Activated CD4-positive, alpha-beta T cell treated with anti-CD3 and anti-CD28 coated beads for 36 hours (primary cell): Measurements from ENCODE around the gene FAM114A1. TPM values are rescaled to one million over a fixed set of nuclear protein-coding genes. Genes with fewer than 3 reads are reported as not detected.
"Not testable (repeated sequence)": the region's sequence is repeated elsewhere in the genome, so short reads cannot be mapped to it uniquely, and the experiment has no call there.

Experiments
- ATAC-seq: fragments of 200-7000 bp; cut with Tn5 transposase; one replicate; pipeline ENCODE4 v1.10.0; 2021; ENCODE audit warnings: mild to moderate bottlenecking, moderate library complexity
- CTCF ChIA-PET: fragments of 350-600 bp; sonication (Branson Sonifier 250); formaldehyde crosslinking; loops from one replicate; lab custom pipeline; 2021; ENCODE audit warnings: antibody characterized with exemption; lab: Charles Lee
- POLR2A ChIA-PET: fragments of 350-600 bp; sonication (Branson Sonifier 250); formaldehyde crosslinking; loops from one replicate; lab custom pipeline; 2021; ENCODE audit warnings: antibody characterized with exemption, inconsistent platforms; lab: Charles Lee
- DNase-seq: peaks from one replicate; pipeline ENCODE4 v3.0.0-alpha.2; 2020
- H3K27ac Mint-ChIP-seq: one replicate; pipeline ENCODE4 v1.8.0; 2021; ENCODE audit warnings: mixed read lengths
- H3K27me3 Mint-ChIP-seq: one replicate; pipeline ENCODE4 v1.8.0; 2021; ENCODE audit warnings: mixed read lengths
- H3K36me3 Mint-ChIP-seq: one replicate; pipeline ENCODE4 v1.8.0; 2021; ENCODE audit warnings: low read depth, mixed read lengths
- H3K4me1 Mint-ChIP-seq: one replicate; pipeline ENCODE4 v1.8.0; 2021; ENCODE audit warnings: mixed read lengths
- H3K4me3 Mint-ChIP-seq: one replicate; pipeline ENCODE4 v1.8.0; 2021; ENCODE audit warnings: mild to moderate bottlenecking, moderate library complexity, mixed read lengths
- H3K9me3 Mint-ChIP-seq: one replicate; pipeline ENCODE4 v1.8.0; 2021; ENCODE audit warnings: low read depth, mixed read lengths
- intact Hi-C, 2 experiments: fragments of 100-400 bp; cut with DNase I in 1 of 2; cut with micrococcal nuclease in 1 of 2; formaldehyde crosslinking; loops; one replicate each; pipeline versions ENCODE4 v1.14.2 to v1.15.1; 2022 to 2024; cut with DNase I, micrococcal nuclease
- total RNA-seq, 2 experiments: library from RNA; stranded (reverse); gene quantifications; one replicate each; pipeline ENCODE4 v1.2.3, GENCODE V29; 2021

FAM114A1 gene
- total RNA-seq, 2 experiments from 2014 or later = 0.26 to 0.32 TPM

DNA sequence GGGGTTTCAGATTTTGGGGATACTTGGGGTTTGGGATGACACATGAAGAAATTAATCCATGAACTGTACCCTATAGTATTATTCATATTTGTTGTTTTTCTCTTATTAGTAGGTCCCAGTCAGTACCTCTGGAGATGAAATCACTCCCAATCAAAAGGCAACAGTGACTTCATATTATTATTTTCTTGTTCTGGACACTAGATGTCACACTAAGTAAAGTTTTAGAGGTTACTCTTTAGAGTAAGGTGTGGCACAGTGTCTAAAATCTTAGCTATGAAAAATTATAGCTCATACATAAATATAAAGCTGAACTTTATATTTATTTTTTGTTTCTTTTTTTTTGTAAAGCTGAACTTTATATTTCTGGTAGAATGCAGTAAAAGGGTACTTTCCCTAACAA, 35.1 kb downstream of the FAM114A1 start:
- ChIA-PET CTCF (interaction anchor here (0.5 to 7.4 kb wide), 54 partner anchors 9 to 1216 kb away, joined by 3 to 121 read pairs (median 4); no protein-coding TSS in a partner anchor), POLR2A (interaction anchor here (1.4 kb wide), 1 partner anchor 142 kb away, joined by 5 read pairs; no protein-coding TSS in a partner anchor)
- ATAC-seq (peak; percentile 88), DNase-seq (no peak)
- Mint-ChIP-seq H3K4me1 (peaks cover 3% of the 10 kb centered on the region), H3K4me3 (no peak overlapping the region), H3K27ac (no peak overlapping the region), H3K27me3 (no peaks in the 10 kb centered on the region), H3K36me3 (no peaks in the 10 kb centered on the region), H3K9me3 (no peaks in the 10 kb centered on the region)
- intact Hi-C loops = loop anchor here (1.0 to 10.0 kb wide), 5 partner anchors 85 to 542 kb away; no protein-coding TSS in a partner anchor

DNA sequence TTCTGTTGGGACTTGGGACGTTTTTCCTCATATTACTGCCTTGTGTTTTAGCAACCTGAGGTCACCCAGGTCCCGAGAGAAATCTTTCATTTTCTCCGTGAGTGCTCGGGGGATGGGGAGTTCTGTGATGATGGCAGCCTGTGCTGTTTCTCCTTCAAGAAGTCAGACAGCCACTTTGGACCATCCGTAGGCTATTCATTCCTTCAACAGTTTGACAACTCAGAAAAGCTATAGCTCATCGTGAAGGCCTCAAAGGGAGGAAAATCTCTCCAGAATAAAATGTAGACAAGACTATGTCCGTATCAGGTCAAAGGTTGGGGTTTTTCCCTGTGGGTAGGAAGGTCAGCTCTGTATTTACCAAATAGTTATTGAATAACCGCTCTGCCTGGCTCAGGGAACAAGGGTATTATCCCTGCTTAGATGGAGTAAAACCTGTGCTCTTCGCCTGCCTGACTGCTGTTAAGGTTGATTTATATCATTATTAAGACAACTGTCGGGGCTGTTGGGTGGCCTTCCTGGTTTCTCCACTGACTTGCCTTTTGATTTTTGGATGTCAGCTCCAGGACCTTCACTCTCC, 36.6 kb downstream of the FAM114A1 start:
- intact Hi-C loops = loop anchor here (5.0 to 10.0 kb wide), 3 partner anchors 83 to 541 kb away; no protein-coding TSS in a partner anchor
- POLR2A ChIA-PET = interaction anchor here (1.4 kb wide), 1 partner anchor 140 kb away, joined by 5 read pairs; no protein-coding TSS in a partner anchor
- ATAC-seq (no peak), DNase-seq (no peak)
- no peak overlapping the region for H3K4me3 Mint-ChIP-seq
- no peaks in the 10 kb centered on the region for H3K27me3 Mint-ChIP-seq
- H3K27ac Mint-ChIP-seq = no peak overlapping the region
- no peaks in the 10 kb centered on the region for H3K36me3 Mint-ChIP-seq
- CTCF ChIA-PET = interaction anchor here (0.8 to 7.4 kb wide), 9 partner anchors 10 to 234 kb away, joined by 3 to 121 read pairs (median 5); no protein-coding TSS in a partner anchor
- no peaks in the 10 kb centered on the region for H3K9me3 Mint-ChIP-seq
- H3K4me1 Mint-ChIP-seq = no peaks in the 10 kb centered on the region

DNA sequence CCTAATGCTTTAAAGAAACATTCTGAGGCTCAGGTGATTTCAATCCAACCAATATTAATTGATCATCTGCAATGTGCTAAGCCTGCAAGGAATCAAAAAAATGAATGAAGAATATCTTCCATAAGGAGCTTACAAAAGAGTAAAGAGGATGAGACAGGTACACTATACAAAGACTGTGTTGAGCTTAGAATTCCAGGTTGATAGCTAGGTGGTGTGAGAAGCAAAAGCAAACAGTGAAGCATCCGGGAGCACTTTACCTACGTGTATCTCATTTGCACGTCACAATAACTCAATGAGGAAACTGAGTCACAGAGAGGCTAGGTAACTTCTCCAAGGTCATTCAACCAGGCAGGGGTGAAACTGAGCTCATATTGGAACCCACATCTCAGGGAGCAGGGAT, 37.1 kb downstream of the FAM114A1 start:
- ATAC-seq = no peak
- CTCF ChIA-PET = interaction anchor here (0.6 to 7.4 kb wide), 8 partner anchors 10 to 335 kb away, joined by 3 to 121 read pairs (median 4); no protein-coding TSS in a partner anchor
- POLR2A ChIA-PET = no interaction called here
- no peaks in the 10 kb centered on the region for H3K36me3 Mint-ChIP-seq
- intact Hi-C loops = loop anchor here (5.0 to 10.0 kb wide), 3 partner anchors 83 to 540 kb away; no protein-coding TSS in a partner anchor
- H3K4me1 Mint-ChIP-seq = no peaks in the 10 kb centered on the region
- H3K9me3 Mint-ChIP-seq = no peaks in the 10 kb centered on the region
- H3K27ac Mint-ChIP-seq = no peak overlapping the region
- DNase-seq = no peak
- H3K4me3 Mint-ChIP-seq = no peak overlapping the region
- H3K27me3 Mint-ChIP-seq = no peaks in the 10 kb centered on the region

DNA sequence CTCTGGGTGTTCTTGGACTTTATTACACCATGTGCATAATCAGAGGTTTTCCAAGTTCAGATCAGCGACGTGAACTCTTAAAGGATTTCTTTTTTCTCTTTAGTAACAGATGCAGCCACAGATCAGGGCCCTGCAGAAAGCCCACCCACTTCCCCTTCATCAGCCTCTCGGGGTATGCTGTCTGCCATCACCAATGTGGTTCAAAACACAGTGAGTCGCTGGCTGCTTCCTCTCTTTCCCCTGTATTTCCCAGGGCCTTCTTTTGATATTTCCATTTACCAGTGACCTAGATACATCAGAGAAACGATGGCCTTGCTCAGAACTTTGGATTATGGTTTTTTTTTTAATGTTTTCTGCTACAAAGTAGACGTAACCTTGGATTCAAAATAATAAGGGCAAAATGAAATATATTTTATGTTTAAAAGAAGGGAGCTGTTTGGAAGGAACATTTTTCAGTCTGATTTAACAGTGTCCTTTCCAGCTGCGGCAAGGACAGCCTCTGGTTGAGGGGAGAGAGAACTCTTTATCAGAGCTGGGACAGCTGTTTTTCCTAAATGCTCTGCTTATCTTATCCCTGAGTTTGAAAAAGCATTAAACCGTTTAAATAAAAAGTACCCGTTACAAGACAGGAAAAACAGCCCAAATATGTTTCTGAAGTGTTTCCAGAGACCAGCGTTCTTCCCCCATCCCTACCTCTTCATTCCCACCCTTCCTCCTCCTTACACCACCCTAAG, 38.2 kb downstream of the FAM114A1 start:
- Mint-ChIP-seq H3K36me3 (no peaks in the 10 kb centered on the region), H3K4me3 (no peak overlapping the region), H3K9me3 (no peaks in the 10 kb centered on the region), H3K4me1 (no peaks in the 10 kb centered on the region), H3K27me3 (no peaks in the 10 kb centered on the region), H3K27ac (no peak overlapping the region)
- intact Hi-C loops = loop anchor here in 1 of 2 experiments (10.0 kb wide), 1 partner anchor 539 kb away; no protein-coding TSS in a partner anchor
- CTCF ChIA-PET = interaction anchor here (0.8 to 7.4 kb wide), 5 partner anchors 9 to 228 kb away, joined by 3 to 121 read pairs (median 4); no protein-coding TSS in a partner anchor
- DNase-seq (no peak), ATAC-seq (no peak)
- POLR2A ChIA-PET = no interaction called here

DNA sequence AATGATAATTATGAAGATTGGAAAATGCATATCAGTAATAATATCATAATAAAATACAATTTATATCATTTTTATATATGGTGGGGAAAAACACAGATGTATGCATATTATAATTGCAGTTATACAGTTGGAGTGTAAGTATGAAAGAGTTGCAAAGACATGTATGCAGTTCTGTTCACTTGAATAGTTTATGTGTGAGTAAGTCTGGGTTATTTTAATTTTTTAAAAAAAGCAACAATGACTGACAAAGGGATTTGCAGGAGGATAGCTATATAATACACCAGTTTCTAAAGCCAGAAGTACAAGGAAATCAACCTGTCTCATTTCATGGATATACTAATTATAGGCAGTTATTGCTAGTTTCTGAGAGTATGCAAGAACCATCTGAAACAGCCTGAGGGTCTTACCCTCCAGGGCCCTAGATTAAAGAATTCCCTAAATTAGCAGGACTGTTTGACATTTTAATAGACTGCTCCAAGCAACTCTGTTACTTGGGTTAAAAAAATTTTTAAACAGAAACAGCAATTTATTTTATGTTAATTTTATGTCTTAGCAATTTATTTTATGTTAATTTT, 40.2 kb downstream of the FAM114A1 start:
- no peaks in the 10 kb centered on the region for H3K36me3 Mint-ChIP-seq
- H3K27ac Mint-ChIP-seq = no peak overlapping the region
- no peaks in the 10 kb centered on the region for H3K9me3 Mint-ChIP-seq
- H3K27me3 Mint-ChIP-seq = no peaks in the 10 kb centered on the region
- ATAC-seq = no peak
- CTCF ChIA-PET = interaction anchor here (0.6 to 3.3 kb wide), 3 partner anchors 14 to 227 kb away, joined by 3 to 12 read pairs (median 3); no protein-coding TSS in a partner anchor
- no peak overlapping the region for H3K4me3 Mint-ChIP-seq
- DNase-seq = no peak
- POLR2A ChIA-PET = interaction anchor here (0.6 kb wide), 1 partner anchor 91 kb away, joined by 3 read pairs; no protein-coding TSS in a partner anchor
- intact Hi-C loops = loop anchor here in 1 of 2 experiments (10.0 kb wide), 1 partner anchor 537 kb away; no protein-coding TSS in a partner anchor
- no peaks in the 10 kb centered on the region for H3K4me1 Mint-ChIP-seq

DNA sequence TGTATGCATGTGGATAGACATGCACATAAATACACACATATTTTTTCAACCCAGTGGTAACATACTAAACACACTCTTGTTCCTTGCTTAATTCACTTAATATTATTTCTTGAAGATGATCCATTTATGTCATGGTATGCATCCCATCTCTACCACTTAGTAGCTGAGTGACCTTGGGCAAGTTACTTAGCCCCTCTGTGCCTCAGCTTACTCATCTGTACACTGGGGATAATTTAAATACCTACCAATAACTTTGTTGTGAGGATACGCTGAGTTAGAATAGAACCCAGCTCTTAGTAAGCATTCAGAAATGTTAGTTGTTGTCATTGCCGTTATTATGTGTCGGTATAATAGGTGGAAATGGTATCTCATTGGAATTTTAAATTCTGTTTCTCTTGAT, 41.4 kb downstream of the FAM114A1 start:
- intact Hi-C loops = loop anchor here in 1 of 2 experiments (10.0 kb wide), 1 partner anchor 536 kb away; no protein-coding TSS in a partner anchor
- no peak overlapping the region for H3K4me3 Mint-ChIP-seq
- H3K27me3 Mint-ChIP-seq = no peaks in the 10 kb centered on the region
- H3K4me1 Mint-ChIP-seq = no peaks in the 10 kb centered on the region
- no peaks in the 10 kb centered on the region for H3K9me3 Mint-ChIP-seq
- ATAC-seq (no peak), DNase-seq (no peak)
- H3K36me3 Mint-ChIP-seq = no peaks in the 10 kb centered on the region
- no peak overlapping the region for H3K27ac Mint-ChIP-seq
- ChIA-PET CTCF (interaction anchor here (0.6 to 3.3 kb wide), 6 partner anchors 18 to 742 kb away, joined by 3 to 12 read pairs (median 4); no protein-coding TSS in a partner anchor), POLR2A (interaction anchor here (0.6 kb wide), 1 partner anchor 754 kb away, joined by 3 read pairs; no protein-coding TSS in a partner anchor)

DNA sequence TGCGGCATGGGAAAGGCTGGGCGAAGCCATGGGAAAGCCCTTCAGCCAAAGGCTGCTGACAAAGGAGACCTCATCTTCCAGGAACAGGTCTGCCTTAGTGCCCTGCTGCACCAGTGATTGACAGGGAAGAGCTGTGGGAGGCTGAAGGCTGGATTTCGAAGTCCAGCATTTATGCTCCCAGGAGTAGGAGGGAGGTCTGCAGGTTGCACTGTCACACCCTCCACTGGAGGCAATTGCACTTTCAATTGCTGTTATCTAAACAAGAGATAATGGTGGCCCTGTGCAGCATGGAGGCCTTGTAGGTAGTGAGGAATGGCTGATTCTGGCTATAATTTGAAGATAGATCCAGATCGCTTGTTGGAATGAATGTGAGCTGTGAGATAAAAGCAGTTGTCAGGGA, 43.7 kb downstream of the FAM114A1 start:
- ATAC-seq = no peak
- Mint-ChIP-seq H3K9me3 (no peaks in the 10 kb centered on the region), H3K27ac (no peak overlapping the region), H3K4me1 (peaks cover 10% of the 10 kb centered on the region), H3K4me3 (no peak overlapping the region), H3K36me3 (no peaks in the 10 kb centered on the region), H3K27me3 (no peaks in the 10 kb centered on the region)
- ChIA-PET CTCF (interaction anchor here (0.9 to 2.1 kb wide), 3 partner anchors 8 to 235 kb away, joined by 3 to 9 read pairs (median 3); no protein-coding TSS in a partner anchor), POLR2A (no interaction called here)
- intact Hi-C loops = no loop called here
- DNase-seq = no peak

DNA sequence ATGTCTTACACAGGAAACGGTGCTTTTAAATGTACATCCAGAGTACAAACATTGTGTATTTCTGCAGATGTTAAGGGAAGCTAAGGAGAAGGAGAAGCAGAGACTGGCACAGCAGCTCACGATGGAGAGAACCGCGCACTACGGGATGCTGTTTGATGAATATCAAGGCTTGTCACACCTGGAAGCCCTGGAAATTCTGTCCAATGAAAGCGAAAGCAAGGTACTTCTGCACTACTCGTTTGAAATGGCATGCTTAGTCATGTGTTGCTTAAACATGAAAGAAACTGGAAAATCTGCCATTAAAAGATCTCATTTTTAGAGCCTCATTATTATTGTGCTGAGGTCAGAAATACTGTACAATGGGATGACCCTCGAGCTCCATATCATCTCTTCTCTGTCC, 47.2 kb downstream of the FAM114A1 start:
- Mint-ChIP-seq H3K36me3 (no peaks in the 10 kb centered on the region), H3K9me3 (no peaks in the 10 kb centered on the region)
- ATAC-seq = peak; percentile 71

DNA sequence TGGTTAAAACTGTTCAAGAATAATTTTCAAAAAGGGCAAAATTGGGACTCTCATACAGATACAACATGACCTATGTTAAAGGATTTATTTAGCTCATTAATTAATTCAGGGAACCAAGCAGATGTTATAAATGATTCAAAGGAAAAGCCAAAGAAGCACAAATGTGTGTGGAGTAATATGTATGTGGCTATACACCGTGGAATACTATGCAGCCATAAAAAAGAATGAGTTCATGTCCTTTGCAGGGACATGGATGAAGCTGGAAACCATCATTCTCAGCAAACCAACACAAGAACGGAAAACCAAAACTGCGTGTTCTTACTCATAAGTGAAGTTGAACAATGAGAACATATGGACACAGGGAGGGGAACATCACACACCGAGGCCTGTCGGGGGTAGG, 48.7 kb downstream of the FAM114A1 start:
- intact Hi-C loops, H3K4me3 Mint-ChIP-seq: not testable (repeated sequence)

More for the DNA sequence above, 47.2 kb downstream of the FAM114A1 start:
- ChIA-PET CTCF (interaction anchor here (0.5 to 2.9 kb wide), 8 partner anchors 9 to 223 kb away, joined by 3 to 13 read pairs (median 4); no protein-coding TSS in a partner anchor), POLR2A (no interaction called here)
- Mint-ChIP-seq H3K27me3 (no peaks in the 10 kb centered on the region), H3K27ac (peak overlapping the region; percentile 42), H3K4me1 (peaks cover 10% of the 10 kb centered on the region), H3K4me3 (peak overlapping the region; percentile 29)
- DNase-seq = peak; percentile 20
- intact Hi-C loops = loop anchor here in 1 of 2 experiments (2.0 kb wide), 1 partner anchor 66 kb away; no protein-coding TSS in a partner anchor

DNA sequence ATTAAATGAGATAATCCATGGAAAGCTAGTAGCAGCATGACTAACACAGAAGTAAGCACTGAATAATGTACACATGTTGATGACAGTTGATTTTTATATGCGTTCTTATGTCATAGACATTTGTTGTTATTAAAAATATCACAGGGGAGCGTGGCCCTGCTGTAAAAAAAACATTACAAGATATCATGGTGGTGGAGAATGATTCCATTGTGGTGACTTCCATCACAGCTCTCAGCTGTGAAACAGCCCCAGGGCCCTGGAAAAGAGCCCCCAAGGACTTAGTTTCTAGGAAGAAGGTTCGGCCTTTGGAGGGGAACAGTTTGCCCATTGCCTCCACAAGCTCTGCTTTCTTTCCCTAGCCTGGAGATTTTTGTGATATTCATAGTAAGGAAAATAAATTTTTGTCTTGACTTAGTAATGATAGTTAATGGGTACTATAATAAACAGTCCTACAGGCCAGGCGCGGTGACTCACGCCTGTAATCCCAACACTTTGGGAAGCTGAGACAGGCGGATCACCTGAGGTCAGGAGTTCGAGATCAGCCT, 49.9 kb downstream of the FAM114A1 start:
- no peak for DNase-seq
- Mint-ChIP-seq H3K9me3 (no peaks in the 10 kb centered on the region), H3K36me3 (no peaks in the 10 kb centered on the region), H3K4me3 (no peak overlapping the region), H3K4me1 (peaks cover 12% of the 10 kb centered on the region), H3K27ac (no peak overlapping the region), H3K27me3 (no peaks in the 10 kb centered on the region)
- ChIA-PET POLR2A (no interaction called here), CTCF (interaction anchor here (1.0 kb wide), 1 partner anchor 12 kb away, joined by 3 read pairs; no protein-coding TSS in a partner anchor)
- no peak for ATAC-seq
- intact Hi-C loops = no loop called here

More for the DNA sequence above, 48.7 kb downstream of the FAM114A1 start:
- H3K9me3 Mint-ChIP-seq, H3K27ac Mint-ChIP-seq, ATAC-seq, H3K36me3 Mint-ChIP-seq, POLR2A ChIA-PET, H3K27me3 Mint-ChIP-seq, DNase-seq: not testable (repeated sequence)
- H3K4me1 Mint-ChIP-seq = peaks cover 12% of the 10 kb centered on the region
- CTCF ChIA-PET = interaction anchor here (1.6 to 2.9 kb wide), 2 partner anchors 13 to 219 kb away, joined by 6 to 13 read pairs; no protein-coding TSS in a partner anchor
